ENCODE results near the gene THAP10.

Gene THAP10

GRCh38 chr15:70853973-70854665, 38.1 kb downstream of the THAP10 start, which contains the start of gene LARP6:
Gene LARP6 (minus strand): TSS chr15:70854157. CDS start chr15:70854088, 69 bp downstream.
- DNase-seq (ENCODE audit: low spot score): no peak

GRCh38 chr15:70853318-70853972, 38.8 kb downstream of the THAP10 start:
- DNase-seq (ENCODE audit: low spot score): no peak

- DNase-seq (ENCODE audit: low spot score): no peak
Measured at GRCh38 chr15:70852501-70853317, 39.5 kb downstream of the THAP10 start.

GRCh38 chr15:70851889-70852288, 40.3 kb downstream of the THAP10 start:
- DNase-seq (ENCODE audit: low spot score): no peak

- DNase-seq (ENCODE audit: low spot score): no peak
Measured at GRCh38 chr15:70845602-70846360, 46.5 kb downstream of the THAP10 start.

- no peak for DNase-seq (ENCODE audit: low spot score)
Measured at GRCh38 chr15:70837476-70837875, 54.8 kb downstream of the THAP10 start.

- no peak for DNase-seq (ENCODE audit: low spot score)
Measured at GRCh38 chr15:70835841-70836240, 56.4 kb downstream of the THAP10 start.

GRCh38 chr15:70835415-70835814, 56.8 kb downstream of the THAP10 start:
- no peak for DNase-seq (ENCODE audit: low spot score)

- DNase-seq (ENCODE audit: low spot score): no peak
Measured at GRCh38 chr15:70834999-70835398, 57.2 kb downstream of the THAP10 start.

GRCh38 chr15:70833861-70834765, 58.1 kb downstream of the THAP10 start:
- no peak for DNase-seq (ENCODE audit: low spot score)

GRCh38 chr15:70833422-70833821, 58.8 kb downstream of the THAP10 start:
- no peak for DNase-seq (ENCODE audit: low spot score)

- DNase-seq (ENCODE audit: low spot score): no peak
Measured at GRCh38 chr15:70832176-70832575, 60.1 kb downstream of the THAP10 start.
